K562 (cell line): ENCODE measurements around the gene DTNB. TPM values are rescaled to one million over a fixed set of nuclear protein-coding genes. Genes with fewer than 3 reads are reported as not detected.

Source experiments
- ATAC-seq: fragments of 200-7000 bp; cut with Tn5 transposase; 3 replicates; pipeline ENCODE4 v1.9.1; 2020; ENCODE audit warnings: moderate library complexity
- BruUV-seq: library from RNA; stranded (reverse); fragments of 400-500 nt; replicated peaks from 2 replicates; lab custom pipeline; 2021; lab: Mats Ljungman, UMichigan
- CTCF ChIA-PET: fragments of 300-600 bp; formaldehyde crosslinking; extraction: SDS; loops from one replicate; lab custom pipeline; 2021; ENCODE audit warnings: low intra/inter-chr PET ratio; lab: Yijun Ruan, JAX
- POLR2A ChIA-PET: fragments of 300-600, 350-650 bp; sonication (Branson Sonifier 250); formaldehyde crosslinking; extraction: SDS; loops from one replicate; lab custom pipeline; 2021; ENCODE audit warnings: antibody characterized with exemption, inconsistent platforms; lab: Yijun Ruan, JAX
- DNase-seq, 4 experiments: peaks; one replicate each; pipeline versions ENCODE4 v3.0.0 to v3.0.0-alpha.2; 2011 to 2018; ENCODE audit warnings: low spot score in 3 of 4, mixed read lengths in 3 of 4; ENCODE audit errors: extremely low read depth in 1 of 4
- FAIRE-seq: peaks from 2 replicates; lab custom pipeline; 2011; peaks lifted over from hg19 to GRCh38; lab: Jason Lieb, UNC
- H2AFZ ChIP-seq: 2 replicates; pipeline ENCODE4 v1.6.0; 2011; ENCODE audit warnings: low read depth, low read length, control low read depth, inconsistent platforms
- H3K27ac ChIP-seq: fragments of 200-600 bp; 3 replicates; pipeline ENCODE4 v1.8.0; 2011; ENCODE audit warnings: low read depth, mild to moderate bottlenecking, control low read depth, inconsistent platforms, low read length, moderate library complexity, mixed read lengths; ENCODE audit errors: extremely low read depth
- H3K27me3 ChIP-seq, 2 experiments: fragments of 300-600 bp in 1 of 2; 2 replicates in 1 of 2; 3 replicates in 1 of 2; pipeline versions ENCODE4 v1.6.0 to v1.8.0; 2011; ENCODE audit warnings: inconsistent platforms in 2 of 2, low read length in 2 of 2, mild to moderate bottlenecking in 1 of 2, mixed read lengths in 1 of 2, moderate library complexity in 1 of 2; ENCODE audit not compliant: control insufficient read depth in 2 of 2, insufficient read depth in 2 of 2
- H3K36me3 ChIP-seq: fragments of 300-600 bp; 3 replicates; pipeline ENCODE4 v1.8.0; 2011; ENCODE audit warnings: mild to moderate bottlenecking, low read length, inconsistent platforms; ENCODE audit not compliant: control insufficient read depth, insufficient read depth
- H3K4me1 ChIP-seq, 2 experiments: fragments of 200-600 bp in 1 of 2; replicated peaks in 1 of 2; 2 replicates in 1 of 2; 3 replicates in 1 of 2; pipeline versions ENCODE4 v1.5.1 to v1.8.0; 2011; ENCODE audit warnings: inconsistent platforms in 2 of 2, low read length in 2 of 2, mild to moderate bottlenecking in 1 of 2, mixed read lengths in 1 of 2, moderate library complexity in 1 of 2; ENCODE audit not compliant: control insufficient read depth in 2 of 2, insufficient read depth in 2 of 2
- H3K4me2 ChIP-seq: 2 replicates; pipeline ENCODE4 v1.6.1; 2011; ENCODE audit warnings: low read length, control low read depth, inconsistent platforms, mixed read lengths; ENCODE audit not compliant: insufficient read depth
- H3K4me3 ChIP-seq: fragments of 200-600 bp; sonication (generic), shearing (Covaris generic); 2 replicates; pipeline ENCODE4 v1.5.1; 2016; ENCODE audit warnings: control low read depth, inconsistent platforms
- H3K79me2 ChIP-seq: fragments of 200-600 bp; 3 replicates; pipeline ENCODE4 v1.8.0; 2011; ENCODE audit warnings: low read length, inconsistent platforms; ENCODE audit not compliant: control insufficient read depth, insufficient read depth
- H3K9ac ChIP-seq, 2 experiments: 2 replicates each; pipeline versions ENCODE4 v1.6.0 to v1.6.1; 2011; ENCODE audit warnings: low read depth in 2 of 2, low read length in 2 of 2, control low read depth in 1 of 2, inconsistent platforms in 1 of 2, mild to moderate bottlenecking in 1 of 2, mixed read lengths in 1 of 2; ENCODE audit not compliant: insufficient read depth in 1 of 2
- H3K9me1 ChIP-seq: one replicate; pipeline ENCODE4 v1.6.0; 2011; ENCODE audit warnings: inconsistent platforms, mild to moderate bottlenecking, low read length, moderate library complexity; ENCODE audit not compliant: control insufficient read depth, insufficient read depth
- H3K9me3 ChIP-seq: replicated peaks from 2 replicates; pipeline ENCODE4 v1.5.1; 2011; ENCODE audit warnings: low read depth, low read length, inconsistent platforms; ENCODE audit not compliant: control insufficient read depth, insufficient read depth
- H4K20me1 ChIP-seq: replicated peaks from 2 replicates; pipeline ENCODE4 v1.6.1; 2011; ENCODE audit warnings: low read length, inconsistent platforms, mixed read lengths; ENCODE audit not compliant: control insufficient read depth, insufficient read depth
- EHMT2 ChIP-seq: fragments of 450-650 bp; IDR thresholded peaks from 2 replicates; pipeline ENCODE4 v1.6.1; 2018; ENCODE audit warnings: antibody characterized with exemption
- MTF1 ChIP-seq: fragments of 250-450 bp; sonication (Bioruptor Pico); IDR thresholded peaks from 2 replicates; pipeline ENCODE4 v1.9.0; 2021; ENCODE audit warnings: moderate library complexity, mild to moderate bottlenecking, inconsistent platforms, borderline replicate concordance
- STAG1 ChIP-seq: sonication (generic); formaldehyde crosslinking; IDR thresholded peaks from 2 replicates; pipeline ENCODE4 v1.5.0; 2020; ENCODE audit warnings: missing genetic modification reagents, borderline replicate concordance
- TAF1 ChIP-seq: IDR thresholded peaks from 2 replicates; pipeline ENCODE4 v1.6.1; 2011; ENCODE audit warnings: mild to moderate bottlenecking, low read length, moderate library complexity; ENCODE audit not compliant: insufficient read depth, control insufficient read depth, severe bottlenecking; ENCODE audit errors: extremely low read depth
- THAP12 ChIP-seq: fragments of 250-450 bp; sonication (Bioruptor Pico); IDR thresholded peaks from 2 replicates; pipeline ENCODE4 v1.9.0; 2021; ENCODE audit warnings: mild to moderate bottlenecking, inconsistent platforms
- WGBS: fragments of 100-300 bp; shearing (Covaris generic); methylation state at CpG from one replicate; pipeline ENCODE4 v1.1.6; 2016; ENCODE audit warnings: low coverage, mixed read lengths; ENCODE audit not compliant: insufficient coverage; ENCODE audit errors: missing lambda C conversion rate; 5-methylcytosine and 5-hydroxymethylcytosine counted together
- in situ Hi-C: fragments of 300-500 bp; cut with MboI; formaldehyde crosslinking; loops from 4 replicates; pipeline ENCODE4 v1.15.0; 2018; ENCODE audit warnings: inconsistent platforms, mixed read lengths
- intact Hi-C: fragments of 100-400 bp; cut with micrococcal nuclease; formaldehyde crosslinking; loops from 2 replicates; pipeline ENCODE4 v1.14.2; 2022
- polyA plus RNA-seq, 8 experiments: library from polyadenylated mRNA; depleted of rRNA in 4 of 8; stranded (reverse) in 5 of 8; unstranded in 3 of 8; fragments of >200 nt; fragmentation: Nextera tagmentation in 2 of 8; fragmentation: Illumina TruSeq in 1 of 8; extraction: Ambion mirVana in 2 of 8; extraction: Trizol in 1 of 8; gene quantifications; 2 replicates each; pipeline versions ENCODE4 v1.2.1 to v1.2.3, GENCODE V29; 2011 to 2014; ENCODE audit warnings: inconsistent platforms in 1 of 8, missing spikeins in 1 of 8
- total RNA-seq, 7 experiments: library from RNA; depleted of rRNA in 6 of 7; stranded (reverse); fragments of >200 nt in 6 of 7; fragmentation: Illumina TruSeq in 2 of 7; extraction: Trizol in 2 of 7; gene quantifications; 2 replicates each; pipeline versions ENCODE4 v1.2.1 to v1.2.3, GENCODE V29; 2011 to 2021; ENCODE audit warnings: low replicate concordance in 1 of 7
- TF ChIP-seq, protein P1 (sequence below): sonication (generic); formaldehyde crosslinking; IDR thresholded peaks from 2 replicates; pipeline ENCODE4 v1.8.1; 2023; ENCODE audit warnings: mild to moderate bottlenecking, missing genetic modification reagents

The DTNB gene
- total and polyA plus RNA-seq, 9 of the 15 experiments (the other 6 are each of a cell fraction or from before 2014, with no cell fraction given) = 0.18 to 2.0 (median 0.77) TPM; not detected in 2

- DNase-seq (no peak), FAIRE-seq (peak; percentile 55), ATAC-seq (no peak)
- Histone ChIP-seq H3K9me1 (no peaks in the 10 kb centered on the region), H3K9ac (no peak overlapping the region), H3K4me1 (no peaks in the 10 kb centered on the region), H2AFZ (no peak overlapping the region), H3K4me3 (no peak overlapping the region), H4K20me1 (no peaks in the 10 kb centered on the region), H3K4me2 (no peak overlapping the region), H3K27ac (no peak overlapping the region), H3K27me3 (peaks cover 12 to 22% of the 10 kb centered on the region in 2 experiments; a peak in 4 of 5 replicates), H3K36me3 (no peaks in the 10 kb centered on the region), H3K79me2 (no peaks in the 10 kb centered on the region), H3K9me3 (no peaks in the 10 kb centered on the region)
- intact Hi-C loops (no loop called here), in situ Hi-C loops (no loop called here)
- BruUV-seq = no TSS peak
- ChIA-PET CTCF (no interaction called here), POLR2A (no interaction called here)
- WGBS = 0% methylated on average over 4 of the region's 4 CpGs
- TF ChIP-seq, protein P1, sequence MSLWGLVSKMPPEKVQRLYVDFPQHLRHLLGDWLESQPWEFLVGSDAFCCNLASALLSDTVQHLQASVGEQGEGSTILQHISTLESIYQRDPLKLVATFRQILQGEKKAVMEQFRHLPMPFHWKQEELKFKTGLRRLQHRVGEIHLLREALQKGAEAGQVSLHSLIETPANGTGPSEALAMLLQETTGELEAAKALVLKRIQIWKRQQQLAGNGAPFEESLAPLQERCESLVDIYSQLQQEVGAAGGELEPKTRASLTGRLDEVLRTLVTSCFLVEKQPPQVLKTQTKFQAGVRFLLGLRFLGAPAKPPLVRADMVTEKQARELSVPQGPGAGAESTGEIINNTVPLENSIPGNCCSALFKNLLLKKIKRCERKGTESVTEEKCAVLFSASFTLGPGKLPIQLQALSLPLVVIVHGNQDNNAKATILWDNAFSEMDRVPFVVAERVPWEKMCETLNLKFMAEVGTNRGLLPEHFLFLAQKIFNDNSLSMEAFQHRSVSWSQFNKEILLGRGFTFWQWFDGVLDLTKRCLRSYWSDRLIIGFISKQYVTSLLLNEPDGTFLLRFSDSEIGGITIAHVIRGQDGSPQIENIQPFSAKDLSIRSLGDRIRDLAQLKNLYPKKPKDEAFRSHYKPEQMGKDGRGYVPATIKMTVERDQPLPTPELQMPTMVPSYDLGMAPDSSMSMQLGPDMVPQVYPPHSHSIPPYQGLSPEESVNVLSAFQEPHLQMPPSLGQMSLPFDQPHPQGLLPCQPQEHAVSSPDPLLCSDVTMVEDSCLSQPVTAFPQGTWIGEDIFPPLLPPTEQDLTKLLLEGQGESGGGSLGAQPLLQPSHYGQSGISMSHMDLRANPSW (CRISPR knock-in tag) = no peak
- no peak for TF ChIP-seq THAP12
- TF ChIP-seq MTF1 (CRISPR knock-in tag) = no peak
- TF ChIP-seq EHMT2 = no peak
- TF ChIP-seq STAG1 (CRISPR knock-in tag) = no peak
- no peak for TF ChIP-seq TAF1
These were observed 18.6 kb downstream of the DTNB start for GRCh38 chr2:25654801-25655200.
